MM.1S (cell line): Measurements from ENCODE around the gene SYNE1.

Source experiments
- DNase-seq: peaks from one replicate; pipeline ENCODE4 v3.0.0-alpha.2; 2015
- H2AFZ ChIP-seq: fragments of 300-600 bp; sonication (generic); 2 replicates; pipeline ENCODE4 v1.6.0; 2016; ENCODE audit warnings: antibody characterized with exemption, low read length
- H3F3A ChIP-seq: fragments of 300-600 bp; sonication (generic); 2 replicates; pipeline ENCODE4 v1.6.1; 2016; ENCODE audit warnings: mild to moderate bottlenecking, antibody characterized with exemption, low read length, moderate library complexity, mixed read lengths; ENCODE audit not compliant: insufficient read depth
- H3K27ac ChIP-seq: fragments of 300-600 bp; sonication (generic); 2 replicates; pipeline ENCODE4 v1.5.1; 2016; ENCODE audit warnings: mild to moderate bottlenecking, low read length
- H3K27me3 ChIP-seq: fragments of 300-600 bp; sonication (generic); replicated peaks from 2 replicates; pipeline ENCODE4 v1.6.0; 2016; ENCODE audit warnings: low read length; ENCODE audit not compliant: insufficient read depth
- H3K36me3 ChIP-seq: fragments of 300-600 bp; sonication (generic); replicated peaks from 2 replicates; pipeline ENCODE4 v1.6.1; 2016; ENCODE audit warnings: mild to moderate bottlenecking, low read length, mixed read lengths; ENCODE audit not compliant: insufficient read depth
- H3K4me1 ChIP-seq: fragments of 300-600 bp; sonication (generic); 2 replicates; pipeline ENCODE4 v1.6.1; 2016; ENCODE audit warnings: low read length, mixed read lengths
- H3K4me2 ChIP-seq: fragments of 300-600 bp; sonication (generic); 2 replicates; pipeline ENCODE4 v1.6.0; 2016; ENCODE audit warnings: low read depth, low read length
- H3K4me3 ChIP-seq: fragments of 300-600 bp; sonication (generic); 2 replicates; pipeline ENCODE4 v1.5.1; 2016; ENCODE audit warnings: low read length, mixed read lengths
- H3K79me2 ChIP-seq: fragments of 300-600 bp; sonication (generic); 2 replicates; pipeline ENCODE4 v1.6.1; 2016; ENCODE audit warnings: mixed run types, low read length, mixed read lengths
- H3K9ac ChIP-seq: fragments of 300-600 bp; sonication (generic); 2 replicates; pipeline ENCODE4 v1.6.1; 2016; ENCODE audit warnings: low read length, mixed read lengths
- H3K9me2 ChIP-seq: fragments of 300-600 bp; sonication (generic); replicated peaks from 2 replicates; pipeline ENCODE4 v1.6.1; 2016; ENCODE audit warnings: mild to moderate bottlenecking, low read length, mixed read lengths; ENCODE audit not compliant: insufficient read depth
- H3K9me3 ChIP-seq: fragments of 300-600 bp; sonication (generic); replicated peaks from 2 replicates; pipeline ENCODE4 v1.6.1; 2016; ENCODE audit warnings: mild to moderate bottlenecking, low read length, mixed read lengths; ENCODE audit not compliant: insufficient read depth
- H4K20me1 ChIP-seq: fragments of 300-600 bp; sonication (generic); 2 replicates; pipeline ENCODE4 v1.6.1; 2016; ENCODE audit warnings: mild to moderate bottlenecking, low read length, moderate library complexity, mixed read lengths; ENCODE audit not compliant: insufficient read depth
- EZH2 ChIP-seq: fragments of 300-600 bp; sonication (generic); optimal IDR thresholded peaks from 2 replicates; pipeline ENCODE3; 2017; ENCODE audit warnings: low read depth, mild to moderate bottlenecking, antibody characterized with exemption, low read length, mixed read lengths
- EZH2phosphoT487 ChIP-seq: fragments of 300-600 bp; sonication (generic); IDR thresholded peaks from 2 replicates; pipeline ENCODE4 v1.6.1; 2018; ENCODE audit warnings: antibody characterized with exemption, low read length
- TF ChIP-seq, protein P1 (sequence below): fragments of 300-600 bp; sonication (generic); IDR thresholded peaks from 2 replicates; pipeline ENCODE4 v1.5.1; 2016; ENCODE audit warnings: antibody characterized with exemption, low read length, mixed read lengths

The SYNE1 gene

DNA sequence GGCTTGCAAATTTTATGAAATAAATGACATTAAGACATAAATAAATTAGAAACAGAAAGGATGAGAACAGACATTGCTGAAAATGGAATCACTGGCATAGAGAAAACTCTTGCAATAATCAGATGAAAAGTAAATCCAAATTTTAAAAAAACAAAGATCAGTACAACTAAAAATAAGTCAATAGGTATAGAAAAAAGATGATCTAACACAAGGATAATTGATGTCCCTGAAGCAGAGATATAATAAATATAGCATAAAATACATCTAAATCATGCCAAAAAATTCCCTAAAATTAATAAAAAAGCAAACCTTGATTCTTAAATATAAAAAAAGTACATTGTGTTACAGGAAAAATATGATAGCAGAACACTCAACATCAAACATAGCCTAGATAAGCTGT is 379.6 kb downstream of the SYNE1 start:
- no peak overlapping the region for H2AFZ ChIP-seq
- no peaks in the 10 kb centered on the region for H3K27me3 ChIP-seq
- no peak overlapping the region for H3K27ac ChIP-seq
- H3K9me3 ChIP-seq, result no peaks in the 10 kb centered on the region
- no peaks in the 10 kb centered on the region for H3K36me3 ChIP-seq
- no peak overlapping the region for H3K4me3 ChIP-seq
- no peaks in the 10 kb centered on the region for H3K79me2 ChIP-seq
- H3K9ac ChIP-seq, result no peak overlapping the region
- no peaks in the 10 kb centered on the region for H3K4me1 ChIP-seq
- H3K9me2 ChIP-seq, result no peaks in the 10 kb centered on the region
- no peak overlapping the region for H3K4me2 ChIP-seq
- no peaks in the 10 kb centered on the region for H3F3A ChIP-seq
- no peak for DNase-seq
- TF ChIP-seq EZH2, result no peak
- TF ChIP-seq, protein P1, sequence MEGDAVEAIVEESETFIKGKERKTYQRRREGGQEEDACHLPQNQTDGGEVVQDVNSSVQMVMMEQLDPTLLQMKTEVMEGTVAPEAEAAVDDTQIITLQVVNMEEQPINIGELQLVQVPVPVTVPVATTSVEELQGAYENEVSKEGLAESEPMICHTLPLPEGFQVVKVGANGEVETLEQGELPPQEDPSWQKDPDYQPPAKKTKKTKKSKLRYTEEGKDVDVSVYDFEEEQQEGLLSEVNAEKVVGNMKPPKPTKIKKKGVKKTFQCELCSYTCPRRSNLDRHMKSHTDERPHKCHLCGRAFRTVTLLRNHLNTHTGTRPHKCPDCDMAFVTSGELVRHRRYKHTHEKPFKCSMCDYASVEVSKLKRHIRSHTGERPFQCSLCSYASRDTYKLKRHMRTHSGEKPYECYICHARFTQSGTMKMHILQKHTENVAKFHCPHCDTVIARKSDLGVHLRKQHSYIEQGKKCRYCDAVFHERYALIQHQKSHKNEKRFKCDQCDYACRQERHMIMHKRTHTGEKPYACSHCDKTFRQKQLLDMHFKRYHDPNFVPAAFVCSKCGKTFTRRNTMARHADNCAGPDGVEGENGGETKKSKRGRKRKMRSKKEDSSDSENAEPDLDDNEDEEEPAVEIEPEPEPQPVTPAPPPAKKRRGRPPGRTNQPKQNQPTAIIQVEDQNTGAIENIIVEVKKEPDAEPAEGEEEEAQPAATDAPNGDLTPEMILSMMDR, result no peak
- TF ChIP-seq EZH2phosphoT487, result no peak
- H4K20me1 ChIP-seq, result no peaks in the 10 kb centered on the region

DNA sequence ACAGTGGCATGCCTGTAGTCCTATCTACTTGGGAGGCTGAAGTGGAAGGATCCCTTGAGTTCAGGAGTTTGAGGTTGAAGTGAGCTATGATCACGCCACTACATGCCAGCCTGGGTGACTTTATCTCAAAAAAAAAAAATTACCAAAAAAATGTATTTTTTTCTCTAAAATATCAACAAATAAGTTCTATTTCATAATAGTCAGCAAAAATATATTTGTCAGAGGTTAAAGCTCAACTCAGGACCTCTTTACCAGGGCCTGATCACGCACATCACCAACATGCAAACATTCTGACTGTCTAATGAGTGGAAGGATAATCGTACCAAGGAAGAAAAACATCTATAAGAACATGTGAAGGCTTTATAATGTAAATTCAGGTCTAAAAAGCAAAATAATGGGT is 387.0 kb downstream of the SYNE1 start:
- Histone ChIP-seq H4K20me1 (no peaks in the 10 kb centered on the region), H3K36me3 (no peaks in the 10 kb centered on the region), H3F3A (no peaks in the 10 kb centered on the region), H3K4me2 (no peak overlapping the region), H3K4me1 (no peaks in the 10 kb centered on the region), H3K27me3 (no peaks in the 10 kb centered on the region), H3K79me2 (no peaks in the 10 kb centered on the region), H3K4me3 (no peak overlapping the region), H3K9me3 (no peaks in the 10 kb centered on the region), H3K9ac (no peak overlapping the region), H3K9me2 (no peaks in the 10 kb centered on the region), H2AFZ (no peak overlapping the region), H3K27ac (no peak overlapping the region)
- TF ChIP-seq, protein P1, result no peak
- TF ChIP-seq EZH2phosphoT487 (no peak), EZH2 (no peak)
- no peak for DNase-seq

DNA sequence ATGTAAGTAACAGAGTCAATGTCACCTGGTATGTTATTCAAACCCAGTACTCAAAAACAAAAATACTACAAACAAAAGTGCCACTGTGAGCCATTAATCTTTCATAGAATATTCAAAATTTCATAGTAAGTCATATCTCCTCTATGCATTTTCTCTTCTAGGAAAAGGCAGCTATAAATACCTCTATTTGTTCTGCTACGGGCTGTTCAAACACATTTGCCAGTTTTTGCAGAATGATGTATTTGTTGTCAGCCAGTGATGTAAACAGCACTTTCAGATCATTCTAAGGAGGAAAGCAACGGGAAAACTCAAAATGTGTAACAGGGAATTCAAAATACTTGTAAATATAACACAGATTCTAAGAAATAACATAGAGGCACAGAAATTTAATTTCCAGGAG is 388.2 kb downstream of the SYNE1 start:
- DNase-seq, result no peak
- Histone ChIP-seq H4K20me1 (no peaks in the 10 kb centered on the region), H2AFZ (no peak overlapping the region), H3K4me3 (no peak overlapping the region), H3F3A (no peaks in the 10 kb centered on the region), H3K9me3 (no peaks in the 10 kb centered on the region), H3K36me3 (no peaks in the 10 kb centered on the region), H3K4me1 (no peaks in the 10 kb centered on the region), H3K27ac (no peak overlapping the region), H3K9me2 (no peaks in the 10 kb centered on the region), H3K79me2 (no peaks in the 10 kb centered on the region), H3K4me2 (no peak overlapping the region), H3K27me3 (no peaks in the 10 kb centered on the region), H3K9ac (no peak overlapping the region)
- no peak for TF ChIP-seq EZH2phosphoT487
- no peak for TF ChIP-seq EZH2
- TF ChIP-seq, protein P1, result no peak
